D721Med (cell line): ENCODE results near the gene URI1.

Source experiments
- DNase-seq: peaks from one replicate; pipeline ENCODE4 v3.0.0; 2011; ENCODE audit warnings: low spot score; ENCODE audit not compliant: insufficient read length
- FAIRE-seq: peaks from 2 replicates; lab custom pipeline; 2011; peaks lifted over from hg19 to GRCh38; lab: Jason Lieb, UNC
- CTCF ChIP-seq: IDR thresholded peaks from 2 replicates; pipeline ENCODE4 v1.5.1; 2012; ENCODE audit warnings: mild to moderate bottlenecking, control low read depth; ENCODE audit not compliant: insufficient read depth; ENCODE audit errors: missing control alignments

Gene URI1

GRCh38 chr19:30008169-30008568 is 66.1 kb downstream of the URI1 start:
- DNase-seq (no peak), FAIRE-seq (no peak)
- TF ChIP-seq CTCF: no peak

GRCh38 chr19:30009013-30009412 is 67.0 kb downstream of the URI1 start:
- FAIRE-seq (no peak), DNase-seq (no peak)
- TF ChIP-seq CTCF: no peak

- DNase-seq (no peak), FAIRE-seq (no peak)
- TF ChIP-seq CTCF: no peak
Measured at GRCh38 chr19:30011051-30011578, 69.1 kb downstream of the URI1 start.

GRCh38 chr19:30014770-30015169 is 72.7 kb downstream of the URI1 start:
- no peak for DNase-seq
- no peak for FAIRE-seq
- no peak for TF ChIP-seq CTCF

- DNase-seq (no peak), FAIRE-seq (no peak)
- TF ChIP-seq CTCF: no peak
Measured at GRCh38 chr19:30017172-30017571, 75.1 kb downstream of the URI1 start.

GRCh38 chr19:30020189-30020588 is 78.2 kb downstream of the URI1 start:
- no peak for FAIRE-seq
- no peak for DNase-seq
- no peak for TF ChIP-seq CTCF

- DNase-seq (no peak), FAIRE-seq (no peak)
Measured at GRCh38 chr19:30022659-30023058, 80.6 kb downstream of the URI1 start.

More at GRCh38 chr19:30022659-30023058, 80.6 kb downstream of the URI1 start:
- no peak for TF ChIP-seq CTCF
